CD4-positive, CD25-positive, alpha-beta regulatory T cell (primary cell): Measurements from ENCODE around the gene GIMAP5. TPM values are rescaled to one million over a fixed set of nuclear protein-coding genes. Genes with fewer than 3 reads are reported as not detected.

ENCODE experiments used
- ATAC-seq, 2 donors: fragments of 150-1000 bp; cut with Tn5 transposase; one replicate each; pipeline ENCODE4 v1.10.0; 2021; ENCODE audit warnings: low read depth in 2 of 2, moderate number of reproducible peaks in 2 of 2, moderate library complexity in 1 of 2
- DNase-seq, 3 donors: peaks; one replicate each; pipeline versions ENCODE4 v3.0.0 to v3.0.0-alpha.2; 2012 to 2022; ENCODE audit warnings: mixed read lengths in 1 of 3
- H3K27ac ChIP-seq: one replicate; pipeline ENCODE4 v1.7.0; 2013; ENCODE audit warnings: mild to moderate bottlenecking, low read length; ENCODE audit not compliant: insufficient read depth, poor library complexity, severe bottlenecking
- H3K27me3 ChIP-seq: one replicate; pipeline ENCODE4 v1.7.0; 2013; ENCODE audit warnings: low read length; ENCODE audit not compliant: control insufficient read depth, insufficient read depth
- H3K36me3 ChIP-seq: one replicate; pipeline ENCODE4 v1.7.0; 2013; ENCODE audit warnings: mild to moderate bottlenecking, low read length, moderate library complexity; ENCODE audit not compliant: control insufficient read depth, insufficient read depth
- H3K4me1 ChIP-seq: 2 replicates; pipeline ENCODE4 v1.7.0; 2013; ENCODE audit warnings: mild to moderate bottlenecking, low read length; ENCODE audit not compliant: insufficient read depth, control insufficient read depth, poor library complexity, severe bottlenecking
- H3K4me3 ChIP-seq: one replicate; pipeline ENCODE4 v1.7.0; 2013; ENCODE audit warnings: low read depth, mild to moderate bottlenecking, low read length, moderate library complexity
- H3K9me3 ChIP-seq, 2 experiments: 1 replicate in 1 of 2; 2 replicates in 1 of 2; pipeline ENCODE4 v1.7.0; 2013; ENCODE audit warnings: low read length in 2 of 2, mild to moderate bottlenecking in 1 of 2, moderate library complexity in 1 of 2; ENCODE audit not compliant: control insufficient read depth in 2 of 2
- H3K27ac Mint-ChIP-seq, 3 donors: one replicate each; pipeline ENCODE4 v1.8.0; 2020 to 2022; ENCODE audit warnings: mild to moderate bottlenecking in 3 of 3, mixed read lengths in 3 of 3, moderate library complexity in 2 of 3
- H3K27me3 Mint-ChIP-seq: one replicate; pipeline ENCODE4 v1.8.0; 2022; ENCODE audit warnings: mild to moderate bottlenecking, mixed read lengths
- H3K36me3 Mint-ChIP-seq: one replicate; pipeline ENCODE4 v1.8.0; 2020; ENCODE audit warnings: mixed read lengths
- H3K4me1 Mint-ChIP-seq, 4 donors: one replicate each; pipeline ENCODE4 v1.8.0; 2020 to 2022; ENCODE audit warnings: mixed read lengths in 4 of 4, mild to moderate bottlenecking in 1 of 4
- H3K4me3 Mint-ChIP-seq, 4 donors: one replicate each; pipeline ENCODE4 v1.8.0; 2020 to 2022; ENCODE audit warnings: mild to moderate bottlenecking in 4 of 4, mixed read lengths in 4 of 4, moderate library complexity in 3 of 4
- H3K9me3 Mint-ChIP-seq, 7 donors: one replicate each; pipeline ENCODE4 v1.8.0; 2020 to 2022; ENCODE audit warnings: mixed read lengths in 7 of 7, mild to moderate bottlenecking in 3 of 7, moderate library complexity in 2 of 7
- polyA plus RNA-seq, 4 donors: library from polyadenylated mRNA; unstranded; fragments of 300-500 nt; fragmentation: Illumina TruSeq; gene quantifications; one replicate each; pipeline ENCODE4 v1.2.3, GENCODE V29; 2021
- total RNA-seq: library from RNA; stranded (reverse); gene quantifications from one replicate; pipeline ENCODE4 v1.2.3, GENCODE V29; 2022

Gene GIMAP5
- total and polyA plus RNA-seq, 5 donors from 2014 or later, result 37.4 to 539 (median 258) TPM

DNA sequence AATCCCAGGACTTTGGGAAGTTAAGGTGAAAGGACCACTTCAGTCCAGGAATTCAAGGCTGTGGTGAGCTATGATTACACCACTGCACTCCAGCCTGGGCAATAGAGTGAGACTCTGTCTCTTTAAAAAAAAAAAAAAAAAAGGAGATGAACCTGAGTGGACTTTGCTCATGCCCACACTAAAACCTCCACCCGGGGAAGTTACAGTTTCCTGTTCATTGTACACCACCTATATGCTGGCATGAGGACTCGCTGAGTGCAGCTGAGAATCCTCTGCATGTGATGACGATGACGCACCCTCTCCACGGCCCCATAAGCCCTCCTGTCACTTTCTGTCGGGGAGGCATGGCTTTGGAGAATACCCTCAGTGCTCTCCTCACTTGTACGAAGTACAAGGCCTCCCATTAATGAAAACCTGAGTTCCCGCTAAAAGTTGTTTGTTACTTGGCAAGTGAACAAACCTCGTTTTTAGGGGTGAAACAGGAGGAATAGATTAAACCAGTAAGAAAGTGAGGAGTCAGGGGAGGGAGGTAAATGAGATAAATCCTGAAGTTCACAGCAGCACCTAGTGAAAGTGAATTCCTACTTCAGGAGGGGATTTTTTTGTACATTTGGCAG is 47.0 kb downstream of the GIMAP5 start:
- H3K27ac ChIP-seq, result no peak overlapping the region
- H3K27me3 Mint-ChIP-seq, result peaks cover 38% of the 10 kb centered on the region
- peaks cover 0 to 4% (median 0%) of the 10 kb centered on the region in 4 donors for H3K4me1 Mint-ChIP-seq
- H3K9me3 ChIP-seq, result no peaks in the 10 kb centered on the region
- DNase-seq (no peak), ATAC-seq (no peak)
- no peaks in the 10 kb centered on the region for H3K4me1 ChIP-seq
- peaks cover 4% of the 10 kb centered on the region for H3K27me3 ChIP-seq
- H3K36me3 ChIP-seq, result no peaks in the 10 kb centered on the region
- no peaks in the 10 kb centered on the region for H3K9me3 Mint-ChIP-seq
- H3K36me3 Mint-ChIP-seq, result no peaks in the 10 kb centered on the region
- H3K27ac Mint-ChIP-seq, result no peak overlapping the region
- no peak overlapping the region for H3K4me3 ChIP-seq
- no peak overlapping the region for H3K4me3 Mint-ChIP-seq

DNA sequence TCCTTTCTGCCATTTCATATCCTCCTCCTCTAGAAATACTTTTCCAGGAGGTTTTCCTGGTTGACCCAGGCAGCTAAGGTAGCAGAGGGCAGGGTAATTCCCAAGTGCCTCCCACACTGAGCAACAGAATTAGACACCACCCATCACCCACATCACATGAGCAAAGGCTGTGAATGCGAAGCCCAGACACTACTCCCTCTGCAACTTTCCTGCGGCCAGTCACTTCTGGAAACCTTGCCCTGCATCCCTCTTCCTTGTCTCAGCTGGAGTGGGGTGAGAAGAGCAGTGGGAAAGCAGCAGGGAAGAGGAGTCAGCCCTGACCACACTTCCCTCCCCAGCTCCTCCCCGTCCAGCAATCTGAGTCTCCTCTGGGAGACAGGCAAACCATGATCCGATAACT is 47.7 kb downstream of the GIMAP5 start:
- H3K9me3 ChIP-seq, result no peaks in the 10 kb centered on the region
- no peaks in the 10 kb centered on the region for H3K9me3 Mint-ChIP-seq
- H3K27me3 Mint-ChIP-seq, result peaks cover 41% of the 10 kb centered on the region
- peaks cover 0 to 4% (median 0%) of the 10 kb centered on the region in 4 donors for H3K4me1 Mint-ChIP-seq
- H3K36me3 Mint-ChIP-seq, result no peaks in the 10 kb centered on the region
- DNase-seq (no peak), ATAC-seq (no peak)
- no peak overlapping the region for H3K27ac Mint-ChIP-seq
- H3K27me3 ChIP-seq, result peaks cover 4% of the 10 kb centered on the region
- no peak overlapping the region for H3K27ac ChIP-seq
- no peaks in the 10 kb centered on the region for H3K36me3 ChIP-seq
- H3K4me3 Mint-ChIP-seq, result no peak overlapping the region
- H3K4me1 ChIP-seq, result no peaks in the 10 kb centered on the region
- no peak overlapping the region for H3K4me3 ChIP-seq

DNA sequence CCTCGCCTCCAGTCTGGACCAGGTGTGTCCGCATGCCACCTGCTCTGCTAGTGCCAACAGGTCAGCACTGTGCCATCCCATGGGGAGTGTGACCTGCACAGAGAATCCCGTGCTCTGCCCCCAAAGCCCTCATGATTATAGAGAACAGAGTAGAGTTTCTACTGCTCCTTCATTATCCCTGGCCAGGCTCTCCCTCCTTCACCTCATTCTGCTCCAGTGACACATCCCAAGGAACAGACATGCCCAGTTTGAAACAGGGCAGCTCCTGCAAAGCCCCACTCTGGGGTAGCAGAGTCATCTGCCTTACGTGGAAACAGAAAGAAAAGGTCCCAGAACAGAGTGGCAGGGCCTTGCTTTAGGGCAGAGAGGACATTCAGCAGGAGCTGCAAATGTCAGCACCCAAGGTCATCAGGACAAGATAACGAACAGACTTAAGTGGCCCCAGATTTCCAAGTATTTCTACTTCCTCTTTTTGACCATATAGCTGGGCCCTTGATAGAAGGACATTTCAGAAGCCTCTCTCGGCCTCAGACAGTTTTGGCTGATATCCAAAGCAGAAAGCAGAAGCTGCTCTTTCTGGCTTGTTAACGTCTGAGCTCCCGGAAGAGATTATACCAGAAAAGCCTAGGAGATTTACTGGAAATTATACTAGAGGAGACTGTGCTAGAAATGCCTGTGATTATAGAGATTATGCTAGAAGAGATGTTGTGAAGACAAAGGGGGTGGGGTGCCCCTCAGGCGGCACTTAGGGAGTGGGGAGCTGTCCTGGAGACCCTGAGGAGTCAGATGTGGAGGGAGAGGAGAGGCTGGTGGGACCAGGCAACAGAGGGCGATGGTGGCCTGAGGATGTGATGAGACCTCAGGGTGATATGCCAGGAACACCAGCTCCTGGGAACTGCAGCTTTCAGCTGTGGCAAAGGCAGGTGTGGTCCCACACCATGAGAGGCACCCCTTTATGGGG is 50.4 kb downstream of the GIMAP5 start:
- Mint-ChIP-seq H3K4me3 (no peak overlapping the region), H3K27ac (peak overlapping the region in 1 of 3 donors; percentile 40), H3K27me3 (peaks cover 40% of the 10 kb centered on the region), H3K36me3 (no peaks in the 10 kb centered on the region), H3K4me1 (peaks cover 0 to 4% (median 0%) of the 10 kb centered on the region in 4 donors), H3K9me3 (no peaks in the 10 kb centered on the region)
- no peaks in the 10 kb centered on the region for H3K4me1 ChIP-seq
- no peak overlapping the region for H3K27ac ChIP-seq
- peaks cover 4% of the 10 kb centered on the region for H3K27me3 ChIP-seq
- peak in 1 of 2 donors; percentile 35 for ATAC-seq
- H3K36me3 ChIP-seq, result no peaks in the 10 kb centered on the region
- no peak overlapping the region for H3K4me3 ChIP-seq
- no peaks in the 10 kb centered on the region for H3K9me3 ChIP-seq
- DNase-seq, result no peak

DNA sequence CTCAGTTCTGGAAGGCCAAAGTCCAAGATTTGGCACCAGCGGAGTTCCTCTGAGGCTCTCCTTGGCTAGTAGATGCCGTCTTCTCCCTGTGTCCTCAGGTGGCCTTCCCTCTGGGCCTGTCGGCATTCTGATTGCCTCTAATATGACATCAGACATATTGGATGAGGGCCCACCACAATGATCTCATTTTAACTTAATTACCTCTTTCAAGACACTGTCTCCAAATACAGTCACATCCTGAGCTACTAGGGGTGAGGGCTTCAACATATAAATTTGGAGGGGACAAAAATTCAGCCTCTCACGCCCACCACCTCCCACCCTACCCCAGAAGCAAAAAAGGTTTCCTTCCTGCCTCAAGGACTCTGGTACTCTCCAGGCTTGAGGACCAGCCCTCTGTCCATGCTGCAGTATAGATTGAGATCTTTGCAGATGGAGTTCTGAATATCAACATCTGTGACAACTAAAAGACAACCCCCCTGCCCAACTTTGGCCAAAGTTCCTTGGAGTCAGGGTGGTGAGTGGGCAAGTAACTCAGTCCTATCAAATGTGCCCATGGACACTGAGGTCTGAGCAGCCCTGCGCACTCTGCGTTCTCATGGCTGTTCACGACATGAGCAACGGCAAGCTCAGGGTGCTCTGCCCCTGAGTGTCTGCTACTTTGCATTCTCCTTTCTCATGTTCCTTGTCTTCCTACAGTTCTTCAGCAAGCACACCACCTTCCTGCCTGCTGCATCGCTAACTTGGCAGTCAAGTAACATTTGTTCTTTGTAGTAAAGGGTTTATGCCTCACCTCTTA is 51.5 kb downstream of the GIMAP5 start:
- no peak overlapping the region for H3K4me3 Mint-ChIP-seq
- H3K36me3 Mint-ChIP-seq, result no peaks in the 10 kb centered on the region
- H3K27ac Mint-ChIP-seq, result no peak overlapping the region
- Histone ChIP-seq H3K27ac (no peak overlapping the region), H3K4me3 (no peak overlapping the region), H3K4me1 (no peaks in the 10 kb centered on the region), H3K27me3 (peaks cover 4% of the 10 kb centered on the region), H3K36me3 (no peaks in the 10 kb centered on the region), H3K9me3 (no peaks in the 10 kb centered on the region)
- H3K4me1 Mint-ChIP-seq, result peaks cover 0 to 4% (median 0%) of the 10 kb centered on the region in 4 donors
- ATAC-seq (no peak), DNase-seq (no peak)
- no peaks in the 10 kb centered on the region for H3K9me3 Mint-ChIP-seq
- H3K27me3 Mint-ChIP-seq, result peaks cover 40% of the 10 kb centered on the region

DNA sequence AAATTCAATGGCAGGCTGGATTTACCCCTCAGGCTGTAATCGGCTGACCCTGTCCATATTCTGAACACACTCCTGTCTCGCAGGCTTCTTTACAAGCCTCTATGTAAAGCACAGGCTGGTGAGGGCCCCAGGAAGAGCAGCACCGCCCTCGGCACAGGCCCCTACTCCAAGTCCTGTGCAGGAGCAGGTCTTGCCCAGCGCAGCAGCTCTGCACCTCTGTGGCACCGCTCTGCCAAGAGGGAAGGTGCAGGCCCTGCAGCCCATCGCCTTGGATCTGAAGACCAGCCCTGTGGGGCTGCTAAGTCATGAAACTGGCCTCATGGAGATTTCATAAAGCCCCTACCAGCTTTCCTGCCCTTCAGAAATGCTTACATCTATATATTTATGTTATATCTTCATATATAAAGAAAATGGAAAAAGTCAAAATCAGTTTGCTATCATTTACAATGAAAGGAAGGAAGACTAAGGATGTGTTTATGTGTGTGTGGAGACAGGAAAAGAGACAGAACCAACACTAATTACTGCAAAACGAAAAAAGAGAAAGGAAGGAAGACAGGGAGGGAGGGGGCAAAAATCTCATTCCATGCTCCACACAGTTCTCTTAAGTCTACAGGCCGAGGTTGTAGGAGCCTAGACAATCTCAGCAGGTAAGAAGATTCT is 53.3 kb downstream of the GIMAP5 start:
- no peaks in the 10 kb centered on the region for H3K9me3 ChIP-seq
- no peak for ATAC-seq
- no peak for DNase-seq
- H3K4me3 ChIP-seq, result no peak overlapping the region
- peaks cover 0 to 4% (median 0%) of the 10 kb centered on the region in 4 donors for H3K4me1 Mint-ChIP-seq
- no peak overlapping the region for H3K27ac ChIP-seq
- no peaks in the 10 kb centered on the region for H3K9me3 Mint-ChIP-seq
- H3K27me3 ChIP-seq, result peaks cover 9% of the 10 kb centered on the region
- no peaks in the 10 kb centered on the region for H3K36me3 ChIP-seq
- no peaks in the 10 kb centered on the region for H3K4me1 ChIP-seq
- H3K27ac Mint-ChIP-seq, result no peak overlapping the region
- H3K36me3 Mint-ChIP-seq, result no peaks in the 10 kb centered on the region
- no peak overlapping the region for H3K4me3 Mint-ChIP-seq
- peaks cover 26% of the 10 kb centered on the region for H3K27me3 Mint-ChIP-seq

DNA sequence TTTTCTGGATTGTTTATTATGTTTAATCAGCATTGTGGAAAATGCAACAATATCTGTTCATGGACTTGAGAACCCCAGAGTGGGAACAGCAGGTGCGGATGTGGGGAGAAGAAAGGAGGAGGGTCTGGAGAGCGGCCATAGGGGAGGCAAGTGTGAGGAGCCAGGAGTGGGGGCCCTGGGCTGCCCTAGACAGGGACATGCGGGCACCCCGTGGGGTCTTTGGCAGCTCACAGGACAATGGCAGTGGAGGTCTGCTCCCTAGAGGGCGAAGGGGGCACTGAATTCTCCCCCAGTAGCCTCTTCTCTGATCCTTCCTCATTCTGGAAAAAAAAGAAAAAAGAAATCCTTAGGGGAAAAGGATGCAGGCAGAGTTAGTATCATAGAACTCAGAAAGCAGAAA is 54.1 kb downstream of the GIMAP5 start:
- no peak for DNase-seq
- Mint-ChIP-seq H3K4me3 (no peak overlapping the region), H3K4me1 (no peaks in the 10 kb centered on the region), H3K36me3 (no peaks in the 10 kb centered on the region), H3K27me3 (peaks cover 18% of the 10 kb centered on the region), H3K27ac (no peak overlapping the region), H3K9me3 (peaks cover 0 to 7% (median 0%) of the 10 kb centered on the region in 7 donors)
- H3K27me3 ChIP-seq, result peaks cover 5% of the 10 kb centered on the region
- no peaks in the 10 kb centered on the region for H3K4me1 ChIP-seq
- H3K9me3 ChIP-seq, result no peaks in the 10 kb centered on the region
- H3K36me3 ChIP-seq, result no peaks in the 10 kb centered on the region
- ATAC-seq, result no peak
- H3K27ac ChIP-seq, result no peak overlapping the region
- H3K4me3 ChIP-seq, result no peak overlapping the region

DNA sequence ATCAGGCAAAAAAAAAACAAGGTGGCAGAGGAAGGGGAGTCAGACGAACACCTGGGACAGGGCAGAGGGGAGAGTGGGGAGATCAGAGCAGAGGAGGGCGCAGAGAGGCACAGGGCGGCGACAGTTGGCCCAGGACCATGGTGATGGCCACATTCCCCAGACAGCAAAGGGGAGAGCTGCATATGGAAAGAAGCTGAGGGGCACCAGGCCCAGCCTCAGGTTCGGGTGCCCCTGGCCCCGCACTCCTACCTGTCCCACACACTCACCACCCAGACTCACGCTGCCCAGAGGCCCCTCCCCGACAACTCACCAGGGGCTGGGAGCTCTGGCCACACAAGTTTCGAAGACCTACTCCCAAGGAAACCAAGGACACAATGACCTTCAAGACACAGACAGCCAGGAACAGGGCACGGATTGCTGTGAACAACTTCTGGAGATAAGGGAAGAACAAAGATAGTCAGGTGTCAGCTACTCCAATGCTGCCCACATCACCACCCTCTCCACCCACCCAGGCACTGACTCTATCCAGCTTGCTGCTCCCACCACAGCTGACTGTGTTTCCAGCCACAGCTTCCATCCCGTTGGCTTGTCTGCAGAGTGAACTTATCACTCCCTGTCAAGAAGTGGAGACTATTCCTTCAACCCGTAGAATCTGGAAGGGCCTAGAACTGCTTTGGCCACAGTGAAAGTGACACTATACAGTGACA is 54.7 kb downstream of the GIMAP5 start:
- H3K4me3 Mint-ChIP-seq, result no peak overlapping the region

More for the DNA sequence above, 54.7 kb downstream of the GIMAP5 start:
- H3K4me3 ChIP-seq, result no peak overlapping the region
- H3K27me3 ChIP-seq, result peaks cover 5% of the 10 kb centered on the region
- H3K9me3 ChIP-seq, result no peaks in the 10 kb centered on the region
- H3K36me3 ChIP-seq, result no peaks in the 10 kb centered on the region
- Mint-ChIP-seq H3K27me3 (peaks cover 17% of the 10 kb centered on the region), H3K27ac (no peak overlapping the region), H3K36me3 (no peaks in the 10 kb centered on the region), H3K9me3 (peaks cover 0 to 8% (median 0%) of the 10 kb centered on the region in 7 donors), H3K4me1 (no peaks in the 10 kb centered on the region)
- DNase-seq (no peak), ATAC-seq (no peak)
- H3K4me1 ChIP-seq, result no peaks in the 10 kb centered on the region
- H3K27ac ChIP-seq, result no peak overlapping the region
